GM12865 (cell line): ENCODE measurements around the gene ENTPD6.

Source experiments
- DNase-seq: peaks from one replicate; pipeline ENCODE4 v3.0.0; 2010; ENCODE audit warnings: low read depth
- H3K4me3 ChIP-seq: 2 replicates; pipeline ENCODE4 v1.5.1; 2011; ENCODE audit warnings: mild to moderate bottlenecking, low read depth, low read length, control low read depth
- TF ChIP-seq, protein P1 (sequence below): IDR thresholded peaks from 2 replicates; pipeline ENCODE4 v1.5.1; 2011; ENCODE audit warnings: low read length, control low read depth, low read depth, inconsistent platforms; ENCODE audit not compliant: insufficient read depth; ENCODE audit errors: missing control alignments

ENTPD6 gene

DNA sequence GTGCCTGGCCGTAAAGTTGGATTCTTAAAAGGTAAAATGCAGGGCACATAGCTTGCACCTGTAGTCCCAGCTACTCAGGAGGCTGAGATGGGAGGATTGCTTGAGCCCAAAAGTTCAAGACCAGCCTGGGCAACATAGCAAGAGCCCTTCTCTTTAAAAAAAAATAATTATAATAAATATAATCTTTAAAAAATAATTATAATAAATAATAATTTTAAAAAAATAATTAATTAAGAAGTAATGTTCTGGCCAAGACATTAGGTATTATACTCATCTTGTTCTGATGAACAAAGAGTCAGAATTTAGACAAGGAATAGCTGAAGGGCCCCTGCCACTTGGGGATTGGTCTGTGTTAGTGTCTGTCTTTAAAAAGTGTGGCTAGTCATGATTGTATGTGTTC, 13.9 kb downstream of the ENTPD6 start:
- no peak for DNase-seq
- TF ChIP-seq, protein P1, sequence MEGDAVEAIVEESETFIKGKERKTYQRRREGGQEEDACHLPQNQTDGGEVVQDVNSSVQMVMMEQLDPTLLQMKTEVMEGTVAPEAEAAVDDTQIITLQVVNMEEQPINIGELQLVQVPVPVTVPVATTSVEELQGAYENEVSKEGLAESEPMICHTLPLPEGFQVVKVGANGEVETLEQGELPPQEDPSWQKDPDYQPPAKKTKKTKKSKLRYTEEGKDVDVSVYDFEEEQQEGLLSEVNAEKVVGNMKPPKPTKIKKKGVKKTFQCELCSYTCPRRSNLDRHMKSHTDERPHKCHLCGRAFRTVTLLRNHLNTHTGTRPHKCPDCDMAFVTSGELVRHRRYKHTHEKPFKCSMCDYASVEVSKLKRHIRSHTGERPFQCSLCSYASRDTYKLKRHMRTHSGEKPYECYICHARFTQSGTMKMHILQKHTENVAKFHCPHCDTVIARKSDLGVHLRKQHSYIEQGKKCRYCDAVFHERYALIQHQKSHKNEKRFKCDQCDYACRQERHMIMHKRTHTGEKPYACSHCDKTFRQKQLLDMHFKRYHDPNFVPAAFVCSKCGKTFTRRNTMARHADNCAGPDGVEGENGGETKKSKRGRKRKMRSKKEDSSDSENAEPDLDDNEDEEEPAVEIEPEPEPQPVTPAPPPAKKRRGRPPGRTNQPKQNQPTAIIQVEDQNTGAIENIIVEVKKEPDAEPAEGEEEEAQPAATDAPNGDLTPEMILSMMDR, result no peak
- no peak overlapping the region for H3K4me3 ChIP-seq

DNA sequence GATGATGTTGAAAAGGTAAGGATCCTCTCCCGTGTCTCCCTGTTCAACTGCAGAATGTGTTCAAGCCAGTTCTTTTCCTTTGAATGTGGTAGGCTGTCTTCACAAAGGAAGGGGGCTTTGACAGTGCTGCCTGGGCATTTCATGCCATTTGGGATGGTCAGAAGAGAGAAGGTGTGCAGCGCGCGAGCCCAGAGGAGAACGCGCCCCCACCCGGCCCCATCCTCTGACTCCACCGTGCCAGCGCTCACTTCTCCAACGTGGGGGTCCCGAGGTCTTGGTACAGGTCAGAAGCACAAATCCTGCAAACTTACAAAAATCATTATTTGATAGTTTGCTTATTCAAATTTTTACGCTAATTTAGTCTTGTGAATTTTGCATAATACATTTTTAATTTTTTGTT, 14.4 kb downstream of the ENTPD6 start:
- no peak overlapping the region for H3K4me3 ChIP-seq
- DNase-seq, result no peak
- TF ChIP-seq, protein P1, result no peak

DNA sequence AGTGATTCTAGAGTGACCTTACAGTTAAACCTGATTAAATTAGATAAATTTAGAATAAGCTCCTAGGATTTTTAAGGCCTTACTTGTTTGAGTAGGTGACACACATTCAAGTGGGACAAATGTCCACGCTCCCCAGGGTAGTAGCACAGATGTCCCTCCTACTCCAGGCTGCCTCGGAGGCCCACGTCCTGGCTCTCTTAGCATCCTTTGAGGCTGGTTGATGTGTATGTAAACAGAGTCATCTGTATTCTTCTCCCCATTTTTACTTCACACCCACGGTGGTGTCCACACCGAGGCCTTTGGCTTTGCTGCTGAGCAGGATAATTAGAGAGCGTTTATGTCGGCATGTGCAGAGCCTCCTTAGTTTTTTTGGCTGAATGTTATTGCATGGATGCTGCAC, 15.8 kb downstream of the ENTPD6 start:
- H3K4me3 ChIP-seq, result no peak overlapping the region
- TF ChIP-seq, protein P1, result no peak
- DNase-seq, result no peak

DNA sequence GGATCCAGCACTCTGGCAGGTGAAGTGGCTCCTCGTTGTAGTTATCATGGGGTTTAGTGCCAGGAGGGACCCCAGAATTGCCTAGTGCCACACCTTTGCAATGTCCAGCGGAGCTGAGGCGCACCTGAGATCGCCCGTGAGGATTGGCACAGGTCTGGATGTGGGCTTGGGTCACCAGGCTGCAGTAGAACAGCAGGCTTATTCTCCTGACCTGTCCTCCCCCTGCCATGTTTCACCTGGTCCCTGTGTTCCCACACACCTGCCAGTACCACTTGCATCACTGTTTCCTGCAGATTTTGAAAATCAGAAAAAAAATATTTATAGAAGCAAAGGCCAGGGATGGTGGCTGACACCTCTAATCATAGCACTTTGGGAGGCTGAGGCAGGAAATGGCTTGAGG, 16.7 kb downstream of the ENTPD6 start:
- no peak overlapping the region for H3K4me3 ChIP-seq
- TF ChIP-seq, protein P1, result no peak
- no peak for DNase-seq

DNA sequence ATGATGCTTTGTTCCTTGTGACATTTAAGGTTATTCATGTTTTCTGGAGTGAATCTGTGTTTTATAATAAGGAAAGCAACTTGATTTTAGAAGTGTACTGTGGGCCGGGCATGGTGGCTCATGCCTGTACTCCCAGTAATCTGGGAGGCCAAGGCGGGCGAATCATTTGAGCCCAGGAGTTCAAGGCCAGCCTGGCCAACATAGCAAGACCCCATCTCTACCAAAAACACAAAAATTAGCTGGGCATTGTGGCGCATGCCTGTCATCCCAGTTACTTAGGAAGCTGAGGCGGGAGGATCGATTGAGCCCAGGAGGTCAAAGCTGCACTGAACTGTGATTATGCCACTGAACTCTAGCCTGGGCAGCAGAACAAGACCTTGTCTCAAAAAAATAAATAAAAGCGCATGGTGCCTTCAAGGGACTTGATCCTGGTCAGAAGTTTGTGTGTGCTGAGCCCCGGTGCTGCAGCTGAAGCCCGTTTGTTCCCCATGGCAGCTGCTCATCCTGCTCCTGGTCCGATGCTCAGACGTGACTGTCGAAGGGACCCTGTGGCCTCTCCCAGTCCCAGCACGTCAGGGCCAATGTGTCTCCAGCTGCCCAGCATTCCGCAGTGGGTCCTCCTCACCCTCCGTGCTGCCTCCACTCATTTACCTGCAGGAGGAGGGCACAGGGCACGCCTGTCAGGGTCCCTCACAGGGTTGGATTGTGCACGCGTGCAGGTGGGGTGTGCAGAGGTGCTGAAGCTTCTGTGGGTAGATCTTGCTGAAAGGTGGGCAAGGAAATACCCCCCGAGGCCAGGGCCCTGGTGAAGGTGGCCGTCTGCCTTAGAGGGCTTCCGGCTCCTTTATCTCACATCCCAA, 18.3 kb downstream of the ENTPD6 start:
- no peak overlapping the region for H3K4me3 ChIP-seq
- TF ChIP-seq, protein P1, result no peak
- no peak for DNase-seq

DNA sequence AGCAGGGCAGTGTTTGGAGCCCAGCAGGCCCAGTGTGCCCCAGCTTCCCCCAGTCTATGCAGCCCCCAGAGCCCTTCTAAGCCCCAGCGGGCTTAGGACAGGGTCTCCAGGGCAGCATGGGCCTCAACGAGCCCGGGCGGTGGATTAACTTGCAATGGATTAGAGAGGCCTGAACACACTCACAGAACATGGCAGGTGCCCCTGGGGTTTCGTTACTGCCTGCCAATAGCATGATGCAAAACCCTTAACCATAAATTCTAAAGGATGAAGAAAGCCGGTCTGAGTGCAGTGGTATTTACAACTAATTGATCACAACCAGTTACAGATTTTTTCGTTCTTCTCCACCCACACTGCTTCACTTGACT, 18.9 kb downstream of the ENTPD6 start:
- TF ChIP-seq, protein P1, result no peak
- no peak for DNase-seq
- no peak overlapping the region for H3K4me3 ChIP-seq

DNA sequence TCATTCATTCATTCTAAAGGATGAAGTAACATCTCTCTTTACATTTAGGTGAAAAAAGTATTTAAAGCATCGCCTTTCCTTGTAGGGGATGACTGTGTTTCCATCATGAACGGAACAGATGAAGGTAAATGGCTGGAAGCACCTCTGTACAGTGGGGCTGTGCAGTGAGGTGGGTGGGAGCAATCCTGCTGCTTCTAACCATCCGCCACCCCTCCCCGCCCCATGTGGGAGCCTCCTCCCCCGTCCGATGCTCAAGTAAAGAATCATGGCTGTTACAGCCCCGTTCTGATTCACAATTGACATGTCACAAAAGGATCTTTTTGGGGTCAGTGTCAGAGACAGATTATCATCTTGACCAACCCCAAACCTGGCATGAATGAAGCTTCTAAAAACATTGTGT, 19.3 kb downstream of the ENTPD6 start:
- DNase-seq, result no peak
- no peak overlapping the region for H3K4me3 ChIP-seq
- TF ChIP-seq, protein P1, result no peak
